HG03565 (cell line): ENCODE results near the gene MOGAT1.
A peak's percentile ranks its signal among the peaks of the same experiment; 100 is the strongest.
"Not testable (repeated sequence)": the region's sequence is repeated elsewhere in the genome, so short reads cannot be mapped to it uniquely, and the experiment has no call there.

ENCODE experiments used
- ATAC-seq: cut with Tn5 transposase; IDR thresholded peaks from one replicate; pipeline ENCODE4 v1.9.1; 2021; ENCODE audit warnings: mild to moderate bottlenecking, moderate library complexity; ENCODE audit not compliant: unreplicated experiment

The MOGAT1 gene

DNA sequence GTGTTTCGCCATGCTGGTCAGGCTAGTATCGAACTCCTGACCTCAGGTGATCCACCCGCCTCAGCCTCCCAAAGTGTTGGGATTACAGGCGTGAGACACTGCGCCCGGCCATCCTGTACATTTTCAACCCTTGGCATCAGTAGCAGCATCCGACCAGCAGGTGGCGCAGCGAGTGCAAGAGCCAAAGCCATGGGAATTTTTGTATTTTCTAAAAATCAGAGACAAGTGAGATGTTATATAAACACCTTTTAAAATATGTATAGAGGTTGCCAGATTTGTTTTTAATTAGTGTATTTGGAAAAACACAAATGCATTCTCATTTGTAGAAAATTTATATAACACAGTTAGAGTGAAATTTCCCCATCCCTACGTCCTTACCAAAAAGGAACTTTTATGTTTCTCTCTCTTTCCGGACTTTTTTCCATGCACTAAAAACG lies 36.8 kb downstream of the MOGAT1 start:
- peak; percentile 31 for ATAC-seq

DNA sequence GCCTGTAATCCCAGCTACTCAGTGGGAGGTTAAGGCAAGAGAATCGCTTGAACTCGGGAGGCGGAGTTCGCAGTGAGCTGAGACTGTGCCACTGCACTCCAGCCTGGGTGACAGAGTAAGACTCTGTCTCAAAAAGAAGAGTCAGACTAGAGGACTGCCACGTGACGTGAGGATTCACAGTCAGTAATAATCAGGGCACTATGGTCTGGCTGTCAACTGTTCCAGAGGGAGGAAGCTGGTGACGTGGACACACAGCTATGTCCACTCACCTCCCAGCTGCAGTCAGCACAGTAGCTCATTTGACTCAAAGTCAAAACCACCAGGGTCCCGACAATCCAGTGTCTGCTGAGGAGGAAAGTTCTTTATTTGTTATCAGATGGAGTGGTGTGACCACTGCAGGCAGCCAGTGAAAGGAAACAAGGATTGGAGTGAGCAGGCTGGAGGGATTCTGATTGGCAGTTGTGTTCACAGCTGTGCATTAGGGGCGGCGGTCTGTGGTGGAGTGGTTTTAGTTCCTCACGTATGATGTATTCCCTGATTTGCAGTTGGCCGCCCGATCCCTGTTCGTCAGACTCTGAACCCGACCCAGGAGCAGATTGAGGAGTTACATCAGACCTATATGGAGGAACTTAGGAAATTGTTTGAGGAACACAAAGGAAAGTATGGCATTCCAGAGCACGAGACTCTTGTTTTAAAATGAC lies 37.9 kb downstream of the MOGAT1 start:
- ATAC-seq: peak; percentile 42

DNA sequence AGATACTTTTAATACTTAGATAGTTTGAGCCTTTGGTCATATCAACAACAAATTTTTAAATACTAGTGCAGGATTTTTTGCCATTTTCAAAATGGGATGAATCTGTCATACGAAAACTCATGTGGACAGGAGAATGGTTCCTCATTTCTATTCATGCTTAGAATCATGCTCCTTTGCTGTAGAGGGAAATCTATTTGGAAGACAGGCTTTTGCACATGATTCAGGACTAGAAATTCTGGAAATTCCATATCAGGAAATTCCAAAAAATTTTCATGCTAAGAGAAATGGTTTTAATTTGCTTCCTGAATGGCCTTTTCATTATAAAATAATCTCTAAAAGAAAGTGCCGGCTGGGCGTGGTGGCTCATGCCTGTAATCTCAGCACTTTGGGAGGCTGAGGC lies 39.3 kb downstream of the MOGAT1 start:
- ATAC-seq: no peak

DNA sequence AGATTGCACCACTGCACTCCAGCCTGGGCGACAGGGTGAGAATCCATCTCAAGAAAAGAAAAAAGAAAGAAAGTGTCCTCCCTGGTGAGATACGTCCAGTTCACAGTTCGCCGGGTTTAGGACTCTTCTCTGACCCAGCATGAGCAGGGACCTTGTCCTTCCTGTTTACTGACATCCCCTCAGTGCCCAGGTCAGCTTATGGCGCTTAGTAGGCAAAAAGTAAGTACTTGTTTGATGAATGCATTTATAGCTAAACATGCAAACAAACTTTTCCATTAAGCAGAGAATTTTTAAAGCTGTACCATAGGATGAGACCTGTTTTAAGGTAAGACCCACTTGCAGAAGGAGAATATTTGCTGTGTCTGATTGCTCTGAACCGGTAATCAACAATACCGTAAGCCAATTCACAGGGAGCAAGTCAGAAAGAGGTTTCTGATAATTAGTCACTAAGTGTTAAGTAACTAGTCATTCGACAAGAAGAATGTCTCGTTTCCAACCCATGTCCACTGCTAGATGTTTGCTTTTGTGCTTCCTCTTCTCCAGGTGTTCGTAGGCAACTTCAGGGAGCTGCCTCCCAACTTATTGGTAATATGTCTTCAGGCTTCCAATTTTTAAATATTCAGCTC lies 40.0 kb downstream of the MOGAT1 start:
- no peak for ATAC-seq

DNA sequence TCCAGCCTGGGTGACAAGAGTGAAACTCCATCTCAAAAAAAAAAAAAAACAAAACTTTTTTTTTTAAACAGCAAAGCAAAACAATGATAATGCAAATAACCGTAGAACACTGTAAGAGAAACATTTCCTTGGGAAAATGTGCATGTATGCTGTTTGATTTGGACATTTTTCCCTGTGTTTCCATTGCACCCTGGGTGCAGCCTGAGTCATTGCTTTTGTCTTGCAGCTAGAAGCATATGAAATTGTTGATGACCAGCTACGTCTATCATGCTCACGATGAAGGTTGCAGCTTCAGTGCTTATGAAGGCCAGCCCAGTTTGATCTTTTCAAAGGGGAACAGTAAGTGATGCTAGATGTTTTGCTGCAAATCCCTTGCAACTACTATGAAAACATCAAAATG lies 41.5 kb downstream of the MOGAT1 start:
- no peak for ATAC-seq

DNA sequence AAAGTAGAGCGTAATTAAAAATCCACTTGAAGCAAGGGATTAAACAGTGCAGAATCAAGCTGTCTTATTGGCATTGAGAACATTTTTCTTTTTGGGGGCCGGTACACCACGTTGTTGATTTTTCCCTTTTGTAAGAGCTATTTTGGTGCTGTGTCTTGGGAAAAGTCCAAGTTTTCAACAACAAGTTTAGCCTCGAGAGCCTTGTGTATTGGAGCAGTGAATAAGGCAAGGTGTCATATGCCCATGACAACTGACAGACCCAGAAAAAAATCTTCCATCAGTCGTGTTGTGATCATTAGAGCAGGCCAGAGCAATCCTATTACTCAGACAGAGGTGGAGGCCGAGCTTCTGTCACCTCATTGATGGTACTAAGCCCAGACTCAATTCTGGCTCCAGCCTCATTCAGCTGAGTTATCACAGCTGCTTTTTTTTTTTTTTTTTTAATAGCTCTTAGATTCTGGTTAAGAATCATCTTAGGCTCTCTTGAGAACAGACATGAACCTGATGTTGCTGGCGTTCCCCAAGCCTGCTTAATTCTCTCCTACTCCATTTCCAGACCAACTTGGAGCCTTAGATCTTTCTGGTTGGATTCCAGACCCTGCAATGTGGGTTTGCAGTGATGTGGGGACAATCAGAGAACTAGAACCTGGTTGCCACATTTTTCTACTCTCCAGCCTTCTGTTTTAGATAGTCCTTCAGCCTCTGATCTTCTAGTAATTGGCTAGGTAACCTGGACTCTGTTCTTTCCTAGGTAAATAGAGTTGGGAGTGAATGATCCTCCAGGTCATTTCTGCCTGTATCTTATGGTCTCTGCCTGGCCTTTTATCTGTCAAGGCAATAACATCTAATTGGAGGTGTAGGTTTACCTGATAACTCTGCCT lies 43.1 kb downstream of the MOGAT1 start:
- ATAC-seq: no peak

DNA sequence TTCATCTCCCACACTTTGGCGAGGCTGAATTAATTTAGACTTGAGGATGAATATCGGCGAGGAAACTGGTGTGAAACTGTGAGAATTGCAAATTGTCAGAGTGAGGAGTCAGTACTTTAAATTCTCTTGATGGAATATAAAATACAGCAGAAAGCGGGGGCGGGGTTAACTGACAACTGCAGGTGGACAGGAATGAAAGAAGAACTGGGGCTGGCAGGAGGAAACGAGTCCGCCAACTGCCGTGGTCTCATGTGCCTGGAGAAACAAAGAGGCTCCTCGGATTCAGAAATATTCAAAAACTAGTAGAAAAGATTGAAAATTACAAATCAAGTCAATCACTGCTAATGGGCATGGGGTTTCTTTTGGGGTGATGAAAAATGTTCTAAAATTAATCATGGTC lies 44.3 kb downstream of the MOGAT1 start:
- ATAC-seq: no peak

DNA sequence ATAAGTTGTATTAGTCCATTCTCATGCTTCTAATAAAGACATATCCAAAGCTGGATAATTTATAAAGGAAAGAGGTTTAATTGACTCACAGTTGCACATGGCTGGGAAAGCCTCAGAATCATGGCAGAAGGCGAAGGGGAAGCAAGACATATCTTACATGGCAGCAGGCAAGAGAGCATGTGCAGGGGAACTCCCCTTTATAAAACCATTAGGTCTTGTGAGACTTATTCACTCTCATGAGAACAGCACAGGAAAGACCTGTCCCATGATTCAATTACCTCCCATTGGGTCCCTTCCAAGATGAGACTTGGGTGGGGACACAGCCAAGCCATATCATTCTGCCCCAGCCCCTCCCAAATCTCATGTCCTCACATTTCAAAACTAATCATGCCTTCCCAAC lies 48.3 kb downstream of the MOGAT1 start:
- ATAC-seq: not testable (repeated sequence)

DNA sequence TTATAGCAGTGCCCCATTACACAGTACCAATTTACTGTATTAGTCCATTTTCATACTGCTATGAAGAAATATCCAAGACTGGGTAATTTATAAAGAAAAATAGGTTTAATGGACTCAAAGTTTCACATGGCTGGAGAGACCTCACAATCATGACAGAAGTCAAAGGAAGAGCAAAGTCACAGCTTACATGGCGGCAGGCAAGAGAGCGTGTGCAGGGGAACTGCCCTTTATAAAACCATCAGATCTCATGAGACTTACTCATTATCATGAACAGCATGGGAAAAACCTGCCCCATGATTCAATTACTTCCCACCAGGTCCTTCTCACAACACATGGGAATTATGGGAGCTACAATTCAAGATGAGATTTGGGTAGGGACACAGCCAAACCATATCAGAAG lies 50.1 kb downstream of the MOGAT1 start:
- not testable (repeated sequence) for ATAC-seq

DNA sequence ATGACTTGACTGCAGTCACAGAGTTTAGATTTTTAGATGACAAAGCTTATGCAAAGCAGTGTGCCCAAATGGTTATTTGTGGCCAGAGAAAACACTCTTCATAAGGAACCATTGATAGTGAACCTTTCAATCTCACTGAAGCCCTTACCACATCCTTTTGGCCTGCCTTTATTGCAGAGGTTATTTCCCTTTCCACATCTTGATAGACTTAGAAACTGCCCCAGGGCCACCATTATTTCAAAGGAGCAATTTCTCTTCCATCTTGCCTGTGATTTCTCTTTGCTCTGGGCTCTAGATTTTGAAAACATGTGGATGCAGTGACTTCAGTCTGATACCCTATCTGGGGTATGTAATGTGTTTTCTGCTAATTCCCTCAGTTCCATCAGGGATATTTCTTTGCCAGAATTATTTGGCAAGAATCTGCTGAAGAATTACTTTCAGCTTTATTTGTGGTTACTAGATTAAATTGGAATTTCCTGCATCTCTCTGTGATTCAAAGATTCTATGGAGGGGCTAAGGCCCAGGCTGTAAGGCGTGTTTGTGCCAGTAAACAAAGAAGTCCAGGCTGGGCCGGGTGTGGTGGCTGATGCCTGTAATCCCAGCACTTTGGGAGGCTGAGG lies 51.0 kb downstream of the MOGAT1 start:
- peak; percentile 100 for ATAC-seq

DNA sequence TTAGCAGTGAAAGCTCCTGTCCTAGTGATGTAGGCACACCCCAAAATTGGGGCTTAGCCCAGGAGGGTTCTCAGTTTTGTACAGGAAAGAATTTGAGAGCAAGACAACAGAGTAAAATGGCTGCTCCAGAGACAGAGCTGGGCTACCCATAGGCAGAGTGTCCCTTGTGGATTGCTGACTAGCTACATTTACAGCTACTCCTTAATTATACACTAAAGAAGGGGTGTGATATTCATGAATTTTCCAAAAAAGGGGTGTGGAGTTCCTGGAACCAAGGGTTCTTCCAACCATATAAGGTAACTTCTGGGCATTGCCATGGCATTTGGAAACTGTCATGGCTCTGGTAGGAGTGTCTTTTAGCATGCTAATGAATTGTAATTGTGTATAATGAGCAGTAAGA lies 52.8 kb downstream of the MOGAT1 start:
- ATAC-seq: no peak

DNA sequence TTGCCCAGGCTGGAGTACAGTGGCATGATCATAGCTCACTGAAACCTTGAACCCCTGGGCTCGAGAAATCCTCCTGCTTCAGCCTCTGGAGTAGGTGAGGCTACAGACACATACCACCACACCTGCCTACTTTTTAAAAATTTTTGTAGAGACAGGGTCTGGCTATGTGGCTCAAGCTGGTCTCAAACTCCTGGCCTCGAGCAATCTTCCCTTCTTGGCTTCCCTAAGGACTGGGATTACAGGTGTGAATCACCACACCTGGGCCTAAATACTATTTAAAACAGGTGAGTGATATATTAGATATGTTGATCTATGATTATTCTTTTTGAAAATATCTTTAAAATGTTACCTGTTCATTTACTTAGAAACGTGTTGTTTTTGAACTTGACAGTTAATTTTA lies 57.2 kb downstream of the MOGAT1 start:
- no peak for ATAC-seq

DNA sequence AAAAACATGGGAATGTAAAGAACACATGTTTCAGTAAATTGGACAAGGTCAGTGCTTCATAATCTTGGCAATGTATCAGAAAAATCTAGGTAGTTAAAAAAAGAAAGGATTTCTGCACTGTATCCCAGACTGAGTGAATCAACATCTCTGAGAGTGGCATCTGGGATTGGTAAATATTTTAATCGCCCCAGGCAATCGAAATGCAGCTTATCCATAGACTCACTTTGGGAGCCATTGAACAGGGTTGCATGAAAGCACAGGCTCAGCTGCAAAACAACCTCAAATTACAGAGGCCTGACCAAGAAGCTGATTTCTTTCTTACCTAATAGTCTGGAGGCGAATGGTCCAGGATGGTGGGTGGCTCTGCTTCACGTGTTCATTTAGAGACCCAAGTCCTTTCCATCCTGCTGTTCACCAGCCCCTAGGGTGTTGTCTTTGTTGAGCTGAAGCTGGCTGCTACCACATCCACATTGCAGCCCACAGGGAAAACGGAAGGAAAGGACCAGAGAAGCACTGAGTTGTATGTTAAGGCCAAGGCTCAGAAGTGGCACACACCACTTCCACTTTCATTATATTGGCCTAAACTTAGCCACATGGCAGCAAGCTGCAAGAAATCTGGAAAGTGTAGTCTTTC lies 59.0 kb downstream of the MOGAT1 start:
- peak; percentile 44 for ATAC-seq

DNA sequence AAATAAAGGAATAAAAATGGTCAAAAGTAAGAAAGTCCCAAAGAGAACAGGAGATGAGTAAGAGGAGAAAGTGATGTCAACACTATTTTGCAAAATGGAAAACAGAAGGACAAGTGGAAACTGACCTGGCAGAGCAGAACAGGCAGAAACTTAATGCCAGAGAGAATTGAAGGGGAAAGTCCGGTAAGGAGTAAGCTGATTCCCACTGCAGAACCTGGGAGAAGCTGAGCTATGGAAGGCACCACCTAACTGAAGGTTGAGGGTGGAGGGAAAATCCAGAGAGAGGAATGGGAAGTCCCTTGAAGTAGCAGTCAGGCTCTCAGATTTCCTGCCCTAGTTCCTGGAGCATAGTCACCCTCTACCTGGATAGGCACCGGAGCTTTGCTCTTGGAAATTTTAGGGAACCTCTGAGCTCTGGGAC lies 59.8 kb downstream of the MOGAT1 start:
- no peak for ATAC-seq

DNA sequence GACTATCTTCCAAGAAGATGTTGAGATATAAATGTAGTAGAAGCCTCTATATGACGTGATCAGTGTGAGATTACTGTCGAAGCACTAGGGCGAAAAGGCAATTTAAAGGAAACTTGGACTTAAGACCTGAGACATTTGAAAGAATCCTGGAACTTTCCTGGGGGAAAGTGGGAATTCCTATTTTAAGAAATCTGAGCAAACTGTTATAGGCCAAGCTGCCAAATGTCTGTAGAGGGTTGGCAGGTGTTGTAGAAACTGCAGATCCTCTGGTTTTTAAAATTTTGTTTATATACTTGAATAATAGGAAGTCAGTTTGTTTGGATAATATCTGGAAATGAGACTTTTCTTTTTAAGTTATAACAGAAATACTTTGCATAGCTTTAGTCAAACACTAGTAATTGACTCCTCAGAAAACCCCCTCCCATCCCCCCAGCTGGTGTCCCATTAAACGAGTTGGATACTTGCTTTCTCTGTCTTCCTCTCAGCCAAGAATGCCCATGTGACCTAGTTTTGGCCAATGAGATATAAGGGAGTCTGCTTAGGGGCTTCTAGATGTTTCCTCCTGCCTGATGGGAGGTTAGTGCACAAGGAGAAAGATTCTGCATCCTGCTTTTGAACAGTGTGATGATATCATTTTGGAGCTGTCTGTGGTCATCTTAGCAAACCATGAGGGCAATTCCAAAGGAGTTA lies 61.2 kb downstream of the MOGAT1 start:
- no peak for ATAC-seq

DNA sequence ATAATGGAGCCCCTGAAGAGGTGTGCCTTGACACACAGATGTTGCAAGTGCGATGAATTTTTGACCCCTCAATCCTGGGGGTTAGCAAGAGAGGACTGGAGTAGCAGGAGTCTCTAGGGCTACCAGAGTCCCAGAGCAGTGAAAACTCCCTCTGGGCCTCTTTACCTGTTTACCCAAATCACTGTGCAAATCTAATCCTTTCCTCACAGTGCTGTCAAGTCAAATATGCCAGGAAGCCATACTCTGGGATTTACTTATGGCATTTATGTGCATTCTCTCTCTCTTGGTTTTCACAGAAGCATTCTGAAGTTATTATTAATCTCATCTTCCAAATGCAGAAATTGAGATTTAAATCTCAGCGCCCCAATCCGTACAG lies 62.0 kb downstream of the MOGAT1 start:
- ATAC-seq: no peak

DNA sequence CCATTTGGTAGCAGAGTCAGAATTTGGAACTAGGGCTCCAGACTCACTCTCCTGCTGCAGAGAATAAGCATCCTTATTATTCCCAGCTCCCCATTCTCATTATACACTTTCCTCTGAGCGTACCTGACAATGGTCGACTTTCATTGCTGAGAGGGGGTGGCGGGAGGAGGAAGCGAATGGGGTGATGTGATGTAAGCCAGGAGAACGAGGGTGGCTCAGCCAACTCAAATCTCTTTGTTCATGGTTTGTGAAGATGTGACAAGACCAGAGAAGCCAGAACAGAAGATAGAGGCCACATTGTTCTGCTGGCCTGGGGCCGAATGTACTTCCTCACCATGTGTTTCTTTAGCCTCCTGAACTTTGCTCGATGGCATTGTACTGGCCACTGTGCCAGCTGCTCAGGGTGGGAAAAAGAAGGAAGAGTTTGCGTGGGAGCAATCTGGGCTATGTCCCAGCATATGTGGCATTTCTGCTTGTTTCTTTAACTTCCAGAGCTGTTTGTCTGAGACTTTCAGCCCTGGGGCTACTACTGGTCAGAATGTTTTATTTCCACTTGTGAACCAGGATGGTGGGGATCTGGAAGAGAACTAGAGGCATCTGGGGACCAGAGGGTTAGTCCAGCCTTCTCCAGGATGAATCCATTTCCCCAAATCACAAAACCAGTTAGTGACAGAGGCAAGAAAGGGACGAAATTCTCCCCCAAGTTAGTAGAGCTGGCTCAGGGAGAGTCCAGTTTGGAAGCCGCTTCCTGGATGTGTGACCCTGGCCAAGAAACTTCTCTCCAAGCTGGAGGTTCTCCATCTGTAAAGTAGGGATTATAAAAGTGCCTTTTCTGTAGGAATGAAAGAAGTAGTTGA lies 62.6 kb downstream of the MOGAT1 start:
- ATAC-seq: no peak

DNA sequence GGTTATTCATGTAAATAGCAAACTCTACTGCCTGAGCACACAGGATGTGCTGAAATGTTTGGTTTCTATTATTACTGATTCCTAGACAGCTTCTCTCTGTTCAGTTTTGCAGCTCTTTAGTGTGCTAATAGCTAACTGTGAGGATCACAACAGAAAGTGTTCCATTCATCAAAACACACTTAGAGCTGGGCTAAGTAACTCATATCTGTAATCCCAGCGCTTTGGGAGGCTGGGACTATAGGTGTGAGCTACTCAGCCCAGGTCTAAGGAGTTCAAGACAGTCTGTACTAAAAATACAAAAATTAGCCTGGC lies 63.2 kb downstream of the MOGAT1 start:
- peak; percentile 78 for ATAC-seq

DNA sequence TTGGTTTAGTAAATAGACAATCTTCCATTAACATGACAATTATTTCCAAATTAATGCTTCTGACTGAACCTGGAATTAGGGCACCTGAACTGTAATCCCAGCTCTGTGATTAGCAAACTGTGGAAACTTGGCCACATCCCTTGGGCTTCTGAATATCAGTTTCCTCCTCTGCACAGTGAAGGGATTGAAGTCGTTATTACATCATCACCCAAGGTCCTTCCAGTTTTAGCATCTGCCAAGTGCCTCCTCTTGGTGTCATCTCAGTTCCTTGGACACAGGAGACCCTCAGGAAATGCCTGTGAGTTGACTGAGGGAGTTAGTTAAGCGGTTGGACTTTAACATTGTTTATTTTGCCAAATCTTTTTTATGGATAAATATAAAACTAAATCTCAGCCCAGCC lies 64.8 kb downstream of the MOGAT1 start:
- no peak for ATAC-seq

DNA sequence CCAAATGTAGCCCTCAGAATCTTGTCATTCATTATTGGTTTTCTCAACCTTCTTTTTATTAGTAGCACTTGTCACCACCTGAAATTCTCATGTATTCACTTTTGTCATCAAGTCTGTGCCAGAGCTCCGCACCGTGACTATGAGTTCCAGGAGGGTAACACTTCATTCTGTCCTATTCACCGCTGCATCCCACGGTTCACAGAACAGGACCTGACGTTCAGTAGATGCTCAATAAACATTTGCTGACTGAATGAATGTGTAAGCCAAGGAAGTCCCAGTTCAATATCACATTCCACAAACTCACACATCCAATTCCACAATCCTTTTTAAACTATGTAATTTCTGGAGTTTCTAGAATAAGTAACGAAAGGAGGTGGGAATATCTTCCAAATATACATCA lies 65.5 kb downstream of the MOGAT1 start:
- no peak for ATAC-seq
